GM21447 (cell line): ENCODE results near the gene FGF2.
"Not testable (repeated sequence)": the region's sequence is repeated elsewhere in the genome, so short reads cannot be mapped to it uniquely, and the experiment has no call there.

Experiments
- ATAC-seq: cut with Tn5 transposase; IDR thresholded peaks from one replicate; pipeline ENCODE4 v1.9.1; 2021; ENCODE audit not compliant: unreplicated experiment

The FGF2 gene

DNA sequence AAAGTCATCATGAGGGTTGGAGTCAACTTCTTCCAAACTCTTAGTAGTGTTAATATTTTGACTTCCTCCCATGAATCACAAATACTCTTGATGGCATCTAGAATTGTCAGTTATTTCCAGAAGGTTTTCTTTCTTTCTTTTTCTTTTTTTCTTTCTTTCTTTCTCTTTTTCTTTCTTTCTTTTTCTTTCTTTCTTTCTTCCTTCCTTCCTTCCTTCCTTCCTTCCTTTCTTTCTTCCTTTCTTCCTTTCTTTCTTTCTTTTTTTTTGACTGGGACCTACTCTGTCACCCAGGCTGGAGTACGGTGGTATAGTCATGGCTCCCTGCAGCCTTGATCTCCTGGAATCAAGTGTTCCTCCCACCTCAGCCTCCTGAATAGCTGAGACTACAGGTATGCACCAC lies 17.8 kb downstream of the FGF2 start:
- not testable (repeated sequence) for ATAC-seq

- no peak for ATAC-seq
Measured at GRCh38 chr4:122845066-122845465, 18.4 kb downstream of the FGF2 start.

DNA sequence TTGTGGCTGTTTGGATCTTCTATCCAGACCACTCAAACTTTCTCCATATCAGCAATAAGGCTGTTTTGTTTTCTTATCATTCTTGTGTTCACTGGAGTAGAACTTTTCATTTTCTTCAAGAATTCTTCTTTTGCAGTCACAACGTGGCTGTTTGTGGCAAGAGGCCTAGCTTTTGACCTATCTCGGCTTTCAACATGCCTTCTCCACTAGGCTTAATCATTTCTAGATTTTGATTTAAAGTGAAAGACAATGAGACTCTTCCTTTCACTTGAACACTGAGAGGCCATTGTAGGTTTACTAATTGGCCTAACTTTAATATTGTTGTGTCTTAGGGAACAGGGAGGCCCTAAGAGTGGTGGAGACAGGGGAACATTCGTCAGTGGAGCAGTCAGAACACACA lies 19.1 kb downstream of the FGF2 start:
- no peak for ATAC-seq

- no peak for ATAC-seq
Measured at GRCh38 chr4:122847931-122848330, 21.3 kb downstream of the FGF2 start.

- not testable (repeated sequence) for ATAC-seq
Measured at GRCh38 chr4:122849789-122850188, 23.2 kb downstream of the FGF2 start.

GRCh38 chr4:122851568-122851967 lies 24.9 kb downstream of the FGF2 start:
- ATAC-seq: no peak

GRCh38 chr4:122854447-122855352 lies 28.1 kb downstream of the FGF2 start:
- ATAC-seq: no peak

DNA sequence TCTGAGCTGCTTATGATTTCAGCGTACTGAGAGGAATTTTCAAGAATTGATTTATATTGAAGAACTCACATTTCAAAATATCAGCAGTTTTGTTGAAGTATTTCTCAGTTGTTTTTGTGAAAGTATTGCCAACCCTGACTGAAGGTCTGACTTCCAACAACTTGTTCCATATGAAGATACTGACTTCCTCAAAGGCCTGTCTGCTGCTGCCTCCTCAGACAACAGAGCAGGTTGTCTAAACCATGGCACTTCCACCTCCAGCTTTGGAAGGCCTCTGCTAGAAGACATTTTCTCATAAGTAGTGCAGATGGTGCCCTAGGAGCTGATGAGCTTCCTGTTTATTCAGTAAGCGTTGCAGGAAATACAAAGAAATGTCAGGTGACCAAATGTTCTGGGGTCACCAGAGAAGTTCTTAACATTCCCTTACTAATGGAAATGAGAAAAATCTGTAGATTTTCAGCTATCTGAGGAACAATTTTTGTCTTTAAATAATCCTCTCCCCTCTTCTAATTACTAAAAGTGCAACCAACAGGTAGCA lies 28.8 kb downstream of the FGF2 start:
- ATAC-seq: no peak

- ATAC-seq: no peak
Measured at GRCh38 chr4:122857160-122857559, 30.5 kb downstream of the FGF2 start.

DNA sequence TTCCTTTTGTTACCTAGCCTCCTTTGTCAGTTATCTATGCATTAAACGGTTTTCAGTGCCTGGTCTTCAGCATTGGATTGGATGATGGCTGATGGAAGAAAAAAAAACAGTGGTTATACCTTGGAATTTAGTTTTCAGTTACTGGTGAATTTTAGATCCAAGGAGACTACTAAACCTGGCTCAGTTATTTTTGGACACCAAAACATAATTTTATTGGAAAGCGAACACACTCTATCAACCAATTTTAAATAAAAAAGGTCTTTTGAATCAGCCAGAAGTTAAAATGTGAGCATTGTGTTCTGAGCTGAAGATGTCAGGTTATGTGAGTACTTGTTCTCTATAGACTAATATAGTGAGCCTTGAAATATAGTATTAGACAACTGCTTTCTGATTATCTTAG lies 32.1 kb downstream of the FGF2 start:
- no peak for ATAC-seq

DNA sequence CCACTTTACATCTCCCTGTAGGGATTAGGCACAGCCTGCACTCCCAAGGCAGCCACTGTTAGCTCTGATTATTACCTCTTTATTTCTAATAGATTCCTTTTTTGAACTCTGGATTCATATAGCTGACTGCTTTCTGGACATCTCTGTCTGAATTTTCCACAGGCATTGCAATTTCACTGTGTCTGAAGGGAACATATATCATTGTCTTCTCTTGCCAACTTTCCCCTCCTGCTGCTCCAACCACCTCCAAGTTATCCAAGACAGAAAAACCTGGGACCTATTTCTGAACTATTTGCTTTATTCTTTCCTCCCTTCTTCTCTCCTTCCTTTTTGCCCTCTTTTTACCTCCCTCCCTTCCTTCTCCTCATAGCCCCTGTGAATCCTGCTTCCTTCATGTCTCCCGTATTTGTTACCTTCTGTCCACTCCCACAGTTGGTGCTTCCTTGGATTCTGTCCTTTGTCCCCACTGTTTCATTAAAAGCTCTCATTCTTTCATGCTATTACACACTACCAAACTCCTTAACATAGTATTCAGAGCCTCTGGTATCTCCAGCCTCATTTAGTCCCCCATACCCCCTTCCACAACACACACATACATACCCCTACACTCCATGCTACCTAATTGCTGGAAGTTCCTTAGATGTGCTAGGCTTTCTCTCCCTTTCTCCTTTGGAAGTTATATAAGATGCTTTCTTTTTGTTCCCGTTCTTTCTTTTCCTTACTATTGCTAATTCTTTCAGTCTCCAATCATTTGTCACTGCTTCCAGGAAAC lies 34.7 kb downstream of the FGF2 start:
- no peak for ATAC-seq

DNA sequence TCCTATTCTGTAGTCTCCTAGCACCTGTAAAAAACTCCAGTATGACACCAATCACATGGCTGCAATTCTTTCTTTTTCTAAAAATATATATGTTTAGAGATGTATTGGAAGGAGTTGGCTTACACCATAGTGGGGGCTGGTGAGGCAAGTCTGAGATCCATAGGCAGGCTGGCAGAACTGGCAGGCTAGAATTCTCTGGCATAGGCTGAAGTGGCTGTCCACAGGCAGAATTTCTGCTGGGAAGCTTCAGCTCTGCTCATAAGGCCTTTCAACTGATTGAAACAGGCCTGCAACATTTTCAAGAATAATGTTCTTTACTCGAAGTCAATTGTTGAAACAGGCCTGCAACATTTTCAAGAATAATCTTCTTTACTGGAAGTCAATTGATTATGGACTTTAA lies 37.0 kb downstream of the FGF2 start:
- no peak for ATAC-seq

GRCh38 chr4:122865425-122865824 lies 38.8 kb downstream of the FGF2 start:
- no peak for ATAC-seq

DNA sequence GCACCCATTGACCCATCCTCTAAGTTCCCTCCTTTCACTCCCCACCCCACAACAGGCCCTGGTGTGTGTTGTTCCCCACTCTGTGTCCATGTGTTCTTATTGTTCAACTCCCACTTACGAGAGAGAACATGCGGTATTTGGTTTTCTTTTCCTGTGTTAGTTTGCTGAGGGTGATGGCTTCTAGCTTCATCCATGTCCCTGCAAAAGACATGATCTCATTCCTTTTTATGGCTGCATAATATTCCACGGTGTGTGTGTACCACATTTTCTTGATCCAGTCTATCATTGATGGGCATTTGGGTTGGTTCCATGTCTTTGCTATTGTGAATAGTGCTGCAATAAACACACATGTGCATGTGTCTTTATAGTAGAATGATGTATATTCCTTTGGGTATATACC lies 41.6 kb downstream of the FGF2 start:
- not testable (repeated sequence) for ATAC-seq

DNA sequence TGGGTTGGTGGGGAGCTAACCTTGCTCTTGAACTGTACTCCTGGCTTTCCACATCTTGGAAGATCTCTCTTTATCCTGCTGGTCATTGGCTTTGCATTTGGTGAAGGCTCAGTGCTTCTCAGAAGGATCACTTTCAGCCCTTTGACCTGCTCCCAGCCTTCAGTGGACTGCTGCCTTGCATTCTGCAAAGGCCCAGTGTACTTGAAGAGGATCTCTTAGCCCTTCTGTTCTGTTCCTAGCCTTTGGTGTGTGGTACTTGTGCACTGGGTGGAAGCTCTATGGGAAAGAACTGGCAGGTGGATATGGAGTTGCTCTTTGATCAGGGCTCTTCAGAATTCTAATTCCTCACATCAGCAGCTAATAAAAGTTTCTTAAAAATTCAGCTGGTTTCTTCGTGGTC lies 46.5 kb downstream of the FGF2 start:
- no peak for ATAC-seq

DNA sequence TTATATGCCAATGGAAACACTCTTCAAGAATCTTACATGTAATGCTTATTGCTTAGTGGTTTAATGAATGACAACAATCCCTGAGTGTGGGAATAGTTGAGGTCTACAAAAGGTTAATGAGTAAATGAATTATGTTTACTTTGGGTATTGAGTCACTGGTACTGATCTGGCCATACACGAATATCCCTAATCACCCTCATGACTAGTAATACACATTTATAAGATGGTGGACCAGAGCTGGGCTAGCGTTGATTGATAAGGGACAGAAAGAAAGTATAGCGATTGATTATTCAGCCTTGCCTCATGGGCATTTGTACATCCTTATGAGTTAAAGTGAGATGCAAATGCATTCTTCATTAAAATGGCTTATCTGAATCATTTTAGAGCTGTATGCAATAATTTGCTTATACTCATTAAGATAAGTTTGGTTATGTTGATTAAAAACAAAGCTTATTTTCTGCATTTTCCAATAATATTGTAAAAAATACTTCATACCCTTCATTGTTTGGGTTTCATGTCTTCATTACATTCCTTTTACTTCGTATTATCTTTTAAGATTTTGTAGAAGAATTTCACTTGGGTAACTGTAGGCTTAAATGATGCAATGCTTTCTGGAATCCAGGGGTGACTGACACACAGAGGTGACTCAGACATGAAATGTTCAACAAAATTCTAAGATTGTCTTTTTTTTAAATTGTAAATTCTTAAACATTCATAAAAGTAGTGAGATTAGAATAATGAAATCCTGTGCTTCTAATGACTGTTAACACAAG lies 47.4 kb downstream of the FGF2 start:
- no peak for ATAC-seq

DNA sequence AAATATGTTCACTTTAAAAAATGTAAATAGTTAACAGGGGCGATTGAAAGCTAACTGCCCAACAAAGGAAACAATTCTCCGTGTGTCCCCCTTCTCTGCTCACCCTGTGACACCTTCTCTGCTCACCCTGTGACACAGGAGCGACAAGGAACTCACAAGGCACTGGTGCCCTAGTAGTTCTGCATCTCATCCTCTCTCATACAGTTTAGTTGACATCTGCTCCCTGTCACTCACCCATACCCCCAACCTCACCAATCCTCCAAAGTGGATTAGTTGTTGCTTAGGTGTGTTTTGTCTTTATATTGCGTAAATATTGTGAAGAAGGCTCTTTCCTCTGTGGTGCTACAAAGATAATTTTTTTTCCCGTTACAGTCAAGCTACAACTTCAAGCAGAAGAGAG lies 49.3 kb downstream of the FGF2 start:
- no peak for ATAC-seq

- no peak for ATAC-seq
Measured at GRCh38 chr4:122876456-122876855, 49.8 kb downstream of the FGF2 start.

- no peak for ATAC-seq
Measured at GRCh38 chr4:122879001-122879400, 52.4 kb downstream of the FGF2 start.

- no peak for ATAC-seq
Measured at GRCh38 chr4:122882857-122883735, 56.5 kb downstream of the FGF2 start.
